ENCODE results near the gene SNUPN. TPM values are rescaled to one million over a fixed set of nuclear protein-coding genes. Genes with fewer than 3 reads are reported as not detected.
A peak's percentile ranks its signal among the peaks of the same experiment; 100 is the strongest.
"Not testable (repeated sequence)": the region's sequence is repeated elsewhere in the genome, so short reads cannot be mapped to it uniquely, and the experiment has no call there.

SNUPN gene
- total and polyA plus RNA-seq, 9 donors, result 20.4 to 35.3 (median 29.2) TPM

- no peak overlapping the region for H3K4me3 ChIP-seq
- 85 to 89% (median 89%) methylated on average over 6 of the region's 6 CpGs for WGBS, 3 donors
- intact Hi-C loops (cut with DNase I), result loop anchor here in 2 of 4 donors (5.0 to 10.0 kb wide), 2 partner anchors 46 to 49 kb away; no protein-coding TSS in a partner anchor
- no peak for TF ChIP-seq POLR2A (IDR thresholded peaks at IDR 0.05)
- TF ChIP-seq EP300 (IDR thresholded peaks at IDR 0.05), result no peak
- TF ChIP-seq CTCF (IDR thresholded peaks at IDR 0.05), result no peak
- no peaks in the 10 kb centered on the region for H3K27me3 ChIP-seq
- DNase-seq, result no peak
- no peaks in the 10 kb centered on the region for H3K9me3 ChIP-seq
- no peak overlapping the region for H3K27ac ChIP-seq
- no peaks in the 10 kb centered on the region for H3K36me3 ChIP-seq
- peaks cover 4% of the 10 kb centered on the region for H3K4me1 ChIP-seq (ENCODE audit: insufficient read depth)
Measured at GRCh38 chr15:75636026-75636425, 10.5 kb upstream of the SNUPN start.

- H3K36me3 ChIP-seq; H3K27me3 ChIP-seq; H3K4me1 ChIP-seq (ENCODE audit: insufficient read depth); H3K9me3 ChIP-seq; DNase-seq; H3K4me3 ChIP-seq; H3K27ac ChIP-seq: not testable (repeated sequence)
- 88 to 93% (median 91%) methylated on average over 7 of the region's 7 CpGs for whole genome bisulfite sequencing, 3 donors
- intact Hi-C loops (cut with DNase I), result loop anchor here in 1 of 4 donors (10.0 kb wide), 1 partner anchor 51 kb away; no protein-coding TSS in a partner anchor
Measured at GRCh38 chr15:75633922-75634321, 8.4 kb upstream of the SNUPN start.

GRCh38 chr15:75631935-75632334 is 6.4 kb upstream of the SNUPN start:
- intact Hi-C loops (cut with DNase I), result loop anchor here in 1 of 4 donors (10.0 kb wide), 1 partner anchor 53 kb away; no protein-coding TSS in a partner anchor
- Histone ChIP-seq H3K27me3 (no peaks in the 10 kb centered on the region), H3K36me3 (no peaks in the 10 kb centered on the region), H3K27ac (no peak overlapping the region), H3K4me3 (no peak overlapping the region), H3K9me3 (no peaks in the 10 kb centered on the region), H3K4me1 (ENCODE audit: insufficient read depth) (no peaks in the 10 kb centered on the region)
- DNase-seq, result no peak
- TF ChIP-seq EP300 (IDR thresholded peaks at IDR 0.05) (no peak), POLR2A (IDR thresholded peaks at IDR 0.05) (no peak), CTCF (IDR thresholded peaks at IDR 0.05) (no peak)

GRCh38 chr15:75622505-75622904 is 3.0 kb downstream of the SNUPN start:
- no peak for TF ChIP-seq EP300 (IDR thresholded peaks at IDR 0.05)
- TF ChIP-seq CTCF (IDR thresholded peaks at IDR 0.05), result no peak
- peaks cover 17% of the 10 kb centered on the region for H3K4me1 ChIP-seq (ENCODE audit: insufficient read depth)
- H3K27ac ChIP-seq, result no peak overlapping the region
- H3K9me3 ChIP-seq, result no peaks in the 10 kb centered on the region
- DNase-seq, result no peak
- 54 to 61% (median 61%) methylated on average over 2 of the region's 2 CpGs for WGBS, 3 donors
- no peaks in the 10 kb centered on the region for H3K27me3 ChIP-seq
- intact Hi-C loops (cut with DNase I), result loop anchor here in 2 of 4 donors (5.0 to 10.0 kb wide), 2 partner anchors 250 to 258 kb away; partner anchors contain the start of gene MAN2C1 (in 1 of the 2)
- H3K36me3 ChIP-seq, result no peaks in the 10 kb centered on the region
- no peak overlapping the region for H3K4me3 ChIP-seq

GRCh38 chr15:75620841-75621391 is 4.6 kb downstream of the SNUPN start:
- no peak overlapping the region for H3K4me3 ChIP-seq
- no peaks in the 10 kb centered on the region for H3K27me3 ChIP-seq
- WGBS, 3 donors, result 2 to 7% (median 5%) methylated on average over 7 of the region's 7 CpGs
- intact Hi-C loops (cut with DNase I), result loop anchor here in 2 of 4 donors (5.0 to 10.0 kb wide), 2 partner anchors 249 to 256 kb away; partner anchors contain the start of gene MAN2C1 (in 1 of the 2)
- H3K4me1 ChIP-seq (ENCODE audit: insufficient read depth), result peaks cover 14% of the 10 kb centered on the region
- no peaks in the 10 kb centered on the region for H3K9me3 ChIP-seq
- no peaks in the 10 kb centered on the region for H3K36me3 ChIP-seq
- TF ChIP-seq POLR2A (IDR thresholded peaks at IDR 0.05) (peak; percentile 14), EP300 (IDR thresholded peaks at IDR 0.05) (no peak), CTCF (IDR thresholded peaks at IDR 0.05) (peak; percentile 25 to 53 (median 49))
- peak overlapping the region in 1 of 2 donors; percentile 72 for H3K27ac ChIP-seq
- DNase-seq, result peak; percentile 75 to 86 (median 79)
